Panc1 (cell line): ENCODE data around the gene HSD17B2.

Experiments
- POLR2AphosphoS5 ChIP-seq: IDR thresholded peaks from 2 replicates; pipeline ENCODE4 v1.6.1; 2012; ENCODE audit warnings: mild to moderate bottlenecking, low read depth, low read length, moderate library complexity
- TF ChIP-seq, protein P1 (sequence below): fragments of 450-650 bp; IDR thresholded peaks from 2 replicates; pipeline ENCODE4 v1.5.1; 2017; ENCODE audit warnings: mild to moderate bottlenecking

DNA sequence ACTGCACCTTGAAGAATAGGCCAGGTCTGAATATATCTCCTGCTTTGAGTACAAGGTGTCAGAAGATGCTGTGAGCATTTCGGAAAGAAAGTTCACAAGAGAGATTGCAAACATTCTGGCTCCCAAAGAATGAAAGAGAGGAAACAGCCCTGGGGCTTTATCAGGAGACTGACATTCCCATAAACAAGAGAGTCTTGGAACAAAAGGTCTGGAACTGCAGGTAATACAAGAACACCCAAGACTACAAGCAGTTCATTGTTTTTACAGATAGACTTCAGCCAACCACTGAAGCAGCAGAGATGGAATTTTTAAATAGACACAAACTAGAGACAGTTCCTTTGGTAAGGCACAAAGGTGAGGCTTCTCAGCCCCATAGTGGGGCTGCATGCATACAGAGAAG is 14.4 kb downstream of the HSD17B2 start:
- TF ChIP-seq, protein P1, sequence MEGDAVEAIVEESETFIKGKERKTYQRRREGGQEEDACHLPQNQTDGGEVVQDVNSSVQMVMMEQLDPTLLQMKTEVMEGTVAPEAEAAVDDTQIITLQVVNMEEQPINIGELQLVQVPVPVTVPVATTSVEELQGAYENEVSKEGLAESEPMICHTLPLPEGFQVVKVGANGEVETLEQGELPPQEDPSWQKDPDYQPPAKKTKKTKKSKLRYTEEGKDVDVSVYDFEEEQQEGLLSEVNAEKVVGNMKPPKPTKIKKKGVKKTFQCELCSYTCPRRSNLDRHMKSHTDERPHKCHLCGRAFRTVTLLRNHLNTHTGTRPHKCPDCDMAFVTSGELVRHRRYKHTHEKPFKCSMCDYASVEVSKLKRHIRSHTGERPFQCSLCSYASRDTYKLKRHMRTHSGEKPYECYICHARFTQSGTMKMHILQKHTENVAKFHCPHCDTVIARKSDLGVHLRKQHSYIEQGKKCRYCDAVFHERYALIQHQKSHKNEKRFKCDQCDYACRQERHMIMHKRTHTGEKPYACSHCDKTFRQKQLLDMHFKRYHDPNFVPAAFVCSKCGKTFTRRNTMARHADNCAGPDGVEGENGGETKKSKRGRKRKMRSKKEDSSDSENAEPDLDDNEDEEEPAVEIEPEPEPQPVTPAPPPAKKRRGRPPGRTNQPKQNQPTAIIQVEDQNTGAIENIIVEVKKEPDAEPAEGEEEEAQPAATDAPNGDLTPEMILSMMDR: no peak
- TF ChIP-seq POLR2AphosphoS5: no peak
